Skeletal muscle satellite cell (primary cell): ENCODE results near the gene SLC22A12.

ENCODE experiments used
- H3K27me3 ChIP-seq: 2 replicates; pipeline ENCODE4 v1.7.0; 2013; ENCODE audit warnings: low read length; ENCODE audit not compliant: control insufficient read depth, insufficient read depth
- H3K36me3 ChIP-seq: 2 replicates; pipeline ENCODE4 v1.7.0; 2013; ENCODE audit warnings: mild to moderate bottlenecking, control low read depth, low read length; ENCODE audit not compliant: insufficient read depth
- H3K4me1 ChIP-seq: 2 replicates; pipeline ENCODE4 v1.7.0; 2013; ENCODE audit warnings: low read length; ENCODE audit not compliant: control insufficient read depth, insufficient read depth
- H3K4me2 ChIP-seq: 2 replicates; pipeline ENCODE4 v1.7.0; 2013; ENCODE audit warnings: mild to moderate bottlenecking, low read length
- H3K4me3 ChIP-seq: 2 replicates; pipeline ENCODE4 v1.7.0; 2013; ENCODE audit warnings: low read length
- H3K9ac ChIP-seq: 2 replicates; pipeline ENCODE4 v1.7.0; 2013; ENCODE audit warnings: mild to moderate bottlenecking, low read depth, low read length, moderate library complexity
- H3K9me3 ChIP-seq: replicated peaks from 2 replicates; pipeline ENCODE4 v1.7.0; 2013; ENCODE audit warnings: mild to moderate bottlenecking, control low read depth, low read length

Gene SLC22A12

DNA sequence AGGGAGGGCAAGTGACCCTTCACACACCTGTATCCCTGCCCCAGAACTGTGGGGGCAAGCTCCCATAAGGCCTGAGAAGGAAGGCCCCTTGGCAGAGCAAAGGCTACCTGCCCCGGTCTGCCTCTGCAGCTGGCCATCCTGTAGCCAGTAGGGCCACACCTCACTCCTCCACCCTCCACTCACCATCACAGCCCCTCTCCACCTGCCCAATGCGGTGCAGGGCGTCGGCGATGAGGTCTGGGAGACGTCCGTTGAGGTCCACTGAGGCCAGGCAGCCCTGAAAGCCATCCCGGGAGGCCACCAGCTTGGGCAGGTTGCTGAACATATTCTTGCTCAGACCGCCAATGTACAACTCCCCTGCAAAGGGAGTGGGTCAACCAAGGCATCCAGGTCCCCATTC lies 57.5 kb downstream of the SLC22A12 start:
- Histone ChIP-seq H3K4me1 (no peaks in the 10 kb centered on the region), H3K4me3 (no peak overlapping the region), H3K9ac (no peak overlapping the region), H3K9me3 (no peaks in the 10 kb centered on the region), H3K36me3 (no peaks in the 10 kb centered on the region), H3K27me3 (peaks cover 58% of the 10 kb centered on the region), H3K4me2 (no peak overlapping the region)

GRCh38 chr11:64649291-64649697 lies 58.3 kb downstream of the SLC22A12 start:
- peaks cover 52% of the 10 kb centered on the region for H3K27me3 ChIP-seq
- H3K4me1 ChIP-seq: no peaks in the 10 kb centered on the region
- H3K9ac ChIP-seq: no peak overlapping the region
- H3K9me3 ChIP-seq: no peaks in the 10 kb centered on the region
- H3K4me2 ChIP-seq: no peak overlapping the region
- H3K36me3 ChIP-seq: no peaks in the 10 kb centered on the region
- H3K4me3 ChIP-seq: no peak overlapping the region

DNA sequence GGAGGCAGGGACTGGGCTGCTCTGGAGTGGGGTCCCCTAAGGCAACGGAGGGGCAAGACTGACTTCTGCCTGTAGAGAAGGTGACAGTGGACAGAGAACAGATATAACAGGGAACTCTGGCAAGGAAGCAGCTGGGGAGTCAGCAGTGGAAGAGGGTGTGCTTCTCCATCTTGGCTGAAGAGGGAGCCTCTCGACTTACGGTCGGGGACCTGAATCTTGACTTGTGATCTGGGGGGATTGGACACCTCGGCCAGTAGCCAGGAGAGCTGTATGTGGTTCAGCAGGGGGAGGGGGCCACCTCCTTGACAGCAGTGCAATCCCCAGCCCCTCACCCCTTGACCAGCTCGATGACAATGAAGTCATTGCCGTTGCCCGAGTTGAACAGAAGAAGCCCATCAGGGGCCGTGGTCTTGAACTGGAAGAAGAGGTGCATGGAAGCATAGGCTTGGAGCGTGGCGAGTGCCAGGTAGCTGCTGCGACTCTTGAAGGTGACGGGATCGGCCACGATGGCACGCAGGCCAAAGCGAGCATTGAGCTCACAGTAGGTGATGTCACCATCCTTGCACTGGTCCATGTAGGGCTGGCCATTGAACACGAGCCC lies 60.0 kb downstream of the SLC22A12 start:
- Histone ChIP-seq H3K27me3 (peaks cover 34% of the 10 kb centered on the region), H3K4me3 (no peak overlapping the region)

More for the DNA sequence above, 60.0 kb downstream of the SLC22A12 start:
- no peak overlapping the region for H3K4me2 ChIP-seq
- H3K9me3 ChIP-seq: no peaks in the 10 kb centered on the region
- peaks cover 3% of the 10 kb centered on the region for H3K4me1 ChIP-seq
- H3K9ac ChIP-seq: no peak overlapping the region
- no peaks in the 10 kb centered on the region for H3K36me3 ChIP-seq
